ENCODE results near the gene SGCB.
A peak's percentile ranks its signal among the peaks of the same experiment; 100 is the strongest.

The SGCB gene

DNA sequence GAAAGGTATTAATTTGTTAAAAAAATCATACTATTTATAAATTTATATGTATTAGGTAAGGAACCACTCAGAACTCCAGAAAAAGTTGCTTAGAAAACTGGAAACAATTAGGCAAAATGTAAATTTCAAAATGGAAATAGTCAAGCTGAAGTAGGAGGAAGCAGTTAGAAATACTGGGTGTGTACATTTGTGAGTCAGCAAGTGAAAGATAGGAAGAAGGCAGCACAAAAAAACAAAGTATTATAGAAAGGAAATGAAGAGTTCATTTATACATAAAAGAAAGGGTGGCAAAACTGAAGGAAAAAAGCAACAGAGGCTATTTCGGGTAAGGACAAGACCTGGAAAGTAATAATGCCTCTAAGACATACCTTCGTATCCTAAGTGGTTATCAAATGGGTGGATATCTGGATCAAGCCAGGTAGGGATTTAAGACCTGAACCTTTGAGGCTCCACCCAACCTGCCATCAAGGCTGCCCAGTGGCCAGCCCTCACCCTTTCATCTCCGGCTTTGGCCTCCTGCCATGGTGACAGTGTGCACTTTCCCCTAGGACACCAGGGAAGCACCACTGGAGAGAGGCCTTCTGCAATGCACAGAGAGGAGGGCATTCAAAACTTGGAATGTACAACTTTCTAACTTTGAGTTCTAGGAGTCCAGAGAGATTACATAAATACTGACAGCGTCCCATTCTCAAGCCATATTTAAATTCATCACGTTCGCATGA lies 18.0 kb downstream of the SGCB start, which contains the start of gene LRRC66:
LRRC66 (minus strand) TSS at position 428 of the 722 bp plus-strand sequence. CDS start 2,750 bp downstream, outside the sequence.
- Histone ChIP-seq H3K27me3 (replicated peaks in 2 of 5; ENCODE audit: control insufficient read depth in 4 of 5, insufficient read depth in 5 of 5, low read length in 4 of 5) (no peaks in the 10 kb centered on the region), H3K27ac (ENCODE audit: insufficient read depth in 1 of 2, low read depth in 1 of 2, low read length in 2 of 2, poor library complexity in 1 of 2, severe bottlenecking in 2 of 2) (no peak within 1 kb of the TSS), H3K9me3 (ENCODE audit: control extremely low read depth in 1 of 5, control insufficient read depth in 4 of 5, insufficient read depth in 2 of 5, low read depth in 1 of 5, low read length in 4 of 5) (no peaks in the 10 kb centered on the region), H3K4me3 (ENCODE audit: control insufficient read depth in 1 of 7, extremely low read depth in 1 of 7, insufficient read depth in 4 of 7, low read depth in 2 of 7, low read length in 6 of 7) (no peak within 1 kb of the TSS), H3K36me3 (ENCODE audit: control insufficient read depth in 4 of 4, insufficient read depth in 4 of 4, low read length in 3 of 4) (no peaks in the 10 kb centered on the region), H3K4me1 (ENCODE audit: control extremely low read depth in 1 of 4, control insufficient read depth in 4 of 4, insufficient read depth in 4 of 4, low read length in 3 of 4) (peaks cover 0 to 3% (median under 1%) of the 10 kb centered on the region in 4 experiments)
- DNase-seq, result no peak
- ChIA-PET CTCF (no interaction called here), POLR2A (no interaction called here)
- WGBS (ENCODE audit: insufficient coverage), result 100% methylated on average over 3 of the region's 6 CpGs

DNA sequence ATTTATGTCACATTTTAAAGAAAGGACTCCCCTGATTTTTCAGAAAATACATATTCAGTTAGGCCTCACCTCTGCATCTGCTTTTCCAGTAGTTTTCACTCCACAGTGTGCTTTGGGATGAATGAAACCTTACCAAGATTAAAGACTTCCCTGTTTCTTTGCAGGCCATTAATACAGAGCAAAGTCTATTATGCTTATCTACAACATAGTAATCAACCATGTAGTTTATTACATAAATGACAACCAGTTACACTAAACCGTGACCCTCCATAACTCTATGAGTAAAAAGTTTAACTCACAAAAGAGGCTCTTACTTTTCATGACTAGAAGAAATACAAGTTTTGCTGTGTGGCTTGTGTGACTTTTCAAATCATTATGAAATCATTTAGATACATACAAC lies 20.3 kb downstream of the SGCB start:
- WGBS (ENCODE audit: insufficient coverage), result no CpG with 5 or more reads among the region's 1 CpG
- peaks cover 0 to 7% (median 6%) of the 10 kb centered on the region in 4 experiments for H3K4me1 ChIP-seq (ENCODE audit: control extremely low read depth in 1 of 4, control insufficient read depth in 4 of 4, insufficient read depth in 4 of 4, low read length in 3 of 4)
- no peak overlapping the region for H3K4me3 ChIP-seq (ENCODE audit: control insufficient read depth in 1 of 7, extremely low read depth in 1 of 7, insufficient read depth in 4 of 7, low read depth in 2 of 7, low read length in 6 of 7)
- H3K27me3 ChIP-seq (replicated peaks in 2 of 5; ENCODE audit: control insufficient read depth in 4 of 5, insufficient read depth in 5 of 5, low read length in 4 of 5), result no peaks in the 10 kb centered on the region
- no peaks in the 10 kb centered on the region for H3K9me3 ChIP-seq (ENCODE audit: control extremely low read depth in 1 of 5, control insufficient read depth in 4 of 5, insufficient read depth in 2 of 5, low read depth in 1 of 5, low read length in 4 of 5)
- no peak for DNase-seq
- POLR2A ChIA-PET, result no interaction called here
- CTCF ChIA-PET, result no interaction called here
- no peak overlapping the region for H3K27ac ChIP-seq (ENCODE audit: insufficient read depth in 1 of 2, low read depth in 1 of 2, low read length in 2 of 2, poor library complexity in 1 of 2, severe bottlenecking in 2 of 2)
- no peaks in the 10 kb centered on the region for H3K36me3 ChIP-seq (ENCODE audit: control insufficient read depth in 4 of 4, insufficient read depth in 4 of 4, low read length in 3 of 4)

DNA sequence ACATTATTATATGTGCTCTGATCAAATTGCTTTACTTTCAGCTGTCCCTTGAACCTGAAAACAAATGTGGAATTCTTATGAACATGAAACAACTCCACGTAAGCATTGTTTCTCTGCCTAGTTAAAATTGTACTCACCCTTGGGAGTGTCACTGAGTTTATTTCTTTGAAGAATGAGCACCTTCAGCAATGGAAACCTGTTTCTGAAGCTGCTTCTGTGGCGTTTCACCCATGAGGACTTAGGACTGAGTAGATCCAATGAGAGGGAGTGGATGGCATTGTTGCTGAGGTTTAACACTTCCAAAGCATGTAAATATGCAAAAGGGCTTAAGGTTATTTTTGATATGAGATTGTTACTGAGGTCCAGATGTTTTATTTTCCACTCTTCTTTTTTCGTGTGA lies 21.1 kb downstream of the SGCB start:
- POLR2A ChIA-PET, result no interaction called here
- DNase-seq, result no peak
- Histone ChIP-seq H3K36me3 (ENCODE audit: control insufficient read depth in 4 of 4, insufficient read depth in 4 of 4, low read length in 3 of 4) (no peaks in the 10 kb centered on the region), H3K9me3 (ENCODE audit: control extremely low read depth in 1 of 5, control insufficient read depth in 4 of 5, insufficient read depth in 2 of 5, low read depth in 1 of 5, low read length in 4 of 5) (no peaks in the 10 kb centered on the region), H3K4me3 (ENCODE audit: control insufficient read depth in 1 of 7, extremely low read depth in 1 of 7, insufficient read depth in 4 of 7, low read depth in 2 of 7, low read length in 6 of 7) (no peak overlapping the region), H3K27me3 (replicated peaks in 2 of 5; ENCODE audit: control insufficient read depth in 4 of 5, insufficient read depth in 5 of 5, low read length in 4 of 5) (no peaks in the 10 kb centered on the region), H3K4me1 (ENCODE audit: control extremely low read depth in 1 of 4, control insufficient read depth in 4 of 4, insufficient read depth in 4 of 4, low read length in 3 of 4) (peaks cover 0 to 7% (median 6%) of the 10 kb centered on the region in 4 experiments), H3K27ac (ENCODE audit: insufficient read depth in 1 of 2, low read depth in 1 of 2, low read length in 2 of 2, poor library complexity in 1 of 2, severe bottlenecking in 2 of 2) (no peak overlapping the region)
- CTCF ChIA-PET, result no interaction called here
- WGBS (ENCODE audit: insufficient coverage), result 95% methylated on average over 2 of the region's 3 CpGs

DNA sequence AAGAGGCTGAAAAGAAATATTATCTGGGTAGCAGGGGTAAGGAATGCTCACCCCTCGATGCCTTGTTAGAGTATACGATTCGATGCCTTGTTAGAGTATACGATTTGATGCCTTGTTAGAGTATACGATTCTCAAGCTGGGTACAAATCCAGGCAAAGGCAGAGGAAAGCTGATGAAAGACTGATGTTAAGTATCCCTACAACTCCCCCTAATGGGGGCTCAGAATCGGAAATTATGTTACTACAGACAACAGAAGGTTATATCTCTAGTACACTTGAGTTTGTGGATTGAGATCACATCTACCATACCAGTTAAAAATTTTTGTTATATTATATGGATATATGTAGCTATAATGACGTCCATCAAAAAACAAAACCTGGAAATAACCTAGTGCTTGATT lies 22.7 kb downstream of the SGCB start:
- WGBS (ENCODE audit: insufficient coverage), result 73% methylated on average over 5 of the region's 7 CpGs
- H3K36me3 ChIP-seq (ENCODE audit: control insufficient read depth in 4 of 4, insufficient read depth in 4 of 4, low read length in 3 of 4), result no peaks in the 10 kb centered on the region
- no peak overlapping the region for H3K27ac ChIP-seq (ENCODE audit: insufficient read depth in 1 of 2, low read depth in 1 of 2, low read length in 2 of 2, poor library complexity in 1 of 2, severe bottlenecking in 2 of 2)
- peak; percentile 24 to 28 (median 25) for DNase-seq
- peaks cover 0 to 7% (median 6%) of the 10 kb centered on the region in 4 experiments for H3K4me1 ChIP-seq (ENCODE audit: control extremely low read depth in 1 of 4, control insufficient read depth in 4 of 4, insufficient read depth in 4 of 4, low read length in 3 of 4)
- no peaks in the 10 kb centered on the region for H3K27me3 ChIP-seq (replicated peaks in 2 of 5; ENCODE audit: control insufficient read depth in 4 of 5, insufficient read depth in 5 of 5, low read length in 4 of 5)
- H3K4me3 ChIP-seq (ENCODE audit: control insufficient read depth in 1 of 7, extremely low read depth in 1 of 7, insufficient read depth in 4 of 7, low read depth in 2 of 7, low read length in 6 of 7), result no peak overlapping the region
- CTCF ChIA-PET, result interaction anchor here (0.9 to 1.4 kb wide), 3 partner anchors 117 to 180 kb away, joined by 3 to 4 read pairs (median 4); no protein-coding TSS in a partner anchor
- POLR2A ChIA-PET, result no interaction called here
- H3K9me3 ChIP-seq (ENCODE audit: control extremely low read depth in 1 of 5, control insufficient read depth in 4 of 5, insufficient read depth in 2 of 5, low read depth in 1 of 5, low read length in 4 of 5), result no peaks in the 10 kb centered on the region

DNA sequence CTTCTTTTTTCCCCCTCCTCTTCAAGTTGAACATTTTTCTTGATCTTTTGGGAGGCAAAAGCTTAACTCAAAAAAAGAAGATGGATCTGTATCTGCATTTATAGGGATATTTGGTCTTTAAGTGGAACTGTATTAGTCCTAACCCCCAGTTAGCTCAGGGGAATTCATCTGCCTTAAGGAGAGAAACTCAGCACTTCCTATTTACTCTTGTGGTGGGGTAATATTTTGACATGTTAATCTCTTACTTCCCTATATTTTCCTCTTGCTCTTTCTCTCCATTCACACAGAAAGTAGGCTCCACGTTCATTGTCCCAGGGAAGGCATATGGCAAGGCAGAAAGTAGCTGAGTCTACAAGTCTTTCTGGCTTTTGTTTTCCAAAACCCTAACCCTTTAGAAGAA lies 23.2 kb downstream of the SGCB start:
- H3K27ac ChIP-seq (ENCODE audit: insufficient read depth in 1 of 2, low read depth in 1 of 2, low read length in 2 of 2, poor library complexity in 1 of 2, severe bottlenecking in 2 of 2), result no peak overlapping the region
- DNase-seq, result peak in 2 of 3 donors; percentile 31 to 51
- WGBS (ENCODE audit: insufficient coverage), result no CpG with 5 or more reads among the region's 1 CpG
- H3K27me3 ChIP-seq (replicated peaks in 2 of 5; ENCODE audit: control insufficient read depth in 4 of 5, insufficient read depth in 5 of 5, low read length in 4 of 5), result no peaks in the 10 kb centered on the region
- ChIA-PET CTCF (interaction anchor here (0.9 to 1.4 kb wide), 3 partner anchors 117 to 180 kb away, joined by 3 to 4 read pairs (median 4); no protein-coding TSS in a partner anchor), POLR2A (no interaction called here)
- H3K9me3 ChIP-seq (ENCODE audit: control extremely low read depth in 1 of 5, control insufficient read depth in 4 of 5, insufficient read depth in 2 of 5, low read depth in 1 of 5, low read length in 4 of 5), result no peaks in the 10 kb centered on the region
- H3K4me3 ChIP-seq (ENCODE audit: control insufficient read depth in 1 of 7, extremely low read depth in 1 of 7, insufficient read depth in 4 of 7, low read depth in 2 of 7, low read length in 6 of 7), result no peak overlapping the region
- no peaks in the 10 kb centered on the region for H3K36me3 ChIP-seq (ENCODE audit: control insufficient read depth in 4 of 4, insufficient read depth in 4 of 4, low read length in 3 of 4)
- peaks cover 0 to 7% (median 6%) of the 10 kb centered on the region in 4 experiments for H3K4me1 ChIP-seq (ENCODE audit: control extremely low read depth in 1 of 4, control insufficient read depth in 4 of 4, insufficient read depth in 4 of 4, low read length in 3 of 4)

DNA sequence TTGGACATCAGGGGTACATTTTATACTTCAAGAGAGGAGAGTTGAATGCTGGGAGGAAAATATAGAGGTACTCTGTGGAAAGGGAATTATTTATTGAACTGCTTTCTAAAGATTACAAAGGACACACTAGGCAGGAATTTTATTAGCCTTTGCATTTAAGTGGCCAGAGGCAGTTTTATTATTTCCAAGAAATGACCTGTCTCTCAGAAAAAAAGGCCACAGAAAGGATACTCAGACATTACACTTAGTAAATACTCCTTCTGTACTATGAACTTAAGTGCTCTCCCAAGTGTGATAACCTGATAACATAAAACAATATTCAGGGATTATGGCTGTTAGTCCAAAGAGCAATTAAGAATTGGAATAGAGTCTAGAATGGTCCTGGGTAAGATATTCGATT lies 25.4 kb downstream of the SGCB start:
- WGBS (ENCODE audit: insufficient coverage), result no CpG with 5 or more reads among the region's 1 CpG
- H3K27me3 ChIP-seq (replicated peaks in 2 of 5; ENCODE audit: control insufficient read depth in 4 of 5, insufficient read depth in 5 of 5, low read length in 4 of 5), result no peaks in the 10 kb centered on the region
- ChIA-PET CTCF (no interaction called here), POLR2A (no interaction called here)
- H3K9me3 ChIP-seq (ENCODE audit: control extremely low read depth in 1 of 5, control insufficient read depth in 4 of 5, insufficient read depth in 2 of 5, low read depth in 1 of 5, low read length in 4 of 5), result no peaks in the 10 kb centered on the region
- H3K36me3 ChIP-seq (ENCODE audit: control insufficient read depth in 4 of 4, insufficient read depth in 4 of 4, low read length in 3 of 4), result no peaks in the 10 kb centered on the region
- H3K27ac ChIP-seq (ENCODE audit: insufficient read depth in 1 of 2, low read depth in 1 of 2, low read length in 2 of 2, poor library complexity in 1 of 2, severe bottlenecking in 2 of 2), result no peak overlapping the region
- no peak overlapping the region for H3K4me3 ChIP-seq (ENCODE audit: control insufficient read depth in 1 of 7, extremely low read depth in 1 of 7, insufficient read depth in 4 of 7, low read depth in 2 of 7, low read length in 6 of 7)
- H3K4me1 ChIP-seq (ENCODE audit: control extremely low read depth in 1 of 4, control insufficient read depth in 4 of 4, insufficient read depth in 4 of 4, low read length in 3 of 4), result peaks cover 0 to 7% (median 6%) of the 10 kb centered on the region in 4 experiments
- DNase-seq, result no peak

DNA sequence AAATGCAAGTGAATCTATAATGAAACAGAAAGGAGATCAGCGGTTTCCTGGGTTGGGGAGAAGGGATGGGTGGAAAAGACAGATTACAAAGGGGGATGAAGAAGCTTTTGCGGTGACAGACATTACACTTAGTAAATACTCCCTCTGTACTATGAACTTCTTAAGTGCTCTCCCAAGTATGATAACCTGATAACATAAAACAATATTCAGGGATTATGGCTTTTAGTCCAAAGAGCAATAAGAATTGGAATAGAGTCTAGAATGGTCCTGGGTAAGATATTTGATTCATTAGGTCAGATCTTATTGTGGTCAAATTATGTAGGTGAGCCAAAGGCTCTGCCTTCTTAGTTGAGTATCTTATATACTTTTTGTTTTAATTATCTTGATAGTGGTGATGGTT lies 27.1 kb downstream of the SGCB start:
- no CpG with 5 or more reads among the region's 2 CpGs for WGBS (ENCODE audit: insufficient coverage)
- CTCF ChIA-PET, result interaction anchor here (0.8 kb wide), 1 partner anchor 15 kb away, joined by 3 read pairs; no protein-coding TSS in a partner anchor
- POLR2A ChIA-PET, result no interaction called here

More for the DNA sequence above, 27.1 kb downstream of the SGCB start:
- Histone ChIP-seq H3K9me3 (ENCODE audit: control extremely low read depth in 1 of 5, control insufficient read depth in 4 of 5, insufficient read depth in 2 of 5, low read depth in 1 of 5, low read length in 4 of 5) (no peaks in the 10 kb centered on the region), H3K27ac (ENCODE audit: insufficient read depth in 1 of 2, low read depth in 1 of 2, low read length in 2 of 2, poor library complexity in 1 of 2, severe bottlenecking in 2 of 2) (no peak overlapping the region), H3K4me1 (ENCODE audit: control extremely low read depth in 1 of 4, control insufficient read depth in 4 of 4, insufficient read depth in 4 of 4, low read length in 3 of 4) (peaks cover 0 to 7% (median 6%) of the 10 kb centered on the region in 4 experiments), H3K4me3 (ENCODE audit: control insufficient read depth in 1 of 7, extremely low read depth in 1 of 7, insufficient read depth in 4 of 7, low read depth in 2 of 7, low read length in 6 of 7) (no peak overlapping the region), H3K36me3 (ENCODE audit: control insufficient read depth in 4 of 4, insufficient read depth in 4 of 4, low read length in 3 of 4) (no peaks in the 10 kb centered on the region), H3K27me3 (replicated peaks in 2 of 5; ENCODE audit: control insufficient read depth in 4 of 5, insufficient read depth in 5 of 5, low read length in 4 of 5) (no peaks in the 10 kb centered on the region)
- no peak for DNase-seq
